Glutamatergic neuron (in vitro differentiated cells): ENCODE data around the gene JAZF1. TPM values are rescaled to one million over a fixed set of nuclear protein-coding genes. Genes with fewer than 3 reads are reported as not detected.

Experiments used
- DNase-seq: peaks from one replicate; pipeline ENCODE4 v3.0.0; 2022
- H3K27ac Mint-ChIP-seq: one replicate; pipeline ENCODE4 v1.8.0; 2020; ENCODE audit warnings: mild to moderate bottlenecking, mixed read lengths, inconsistent platforms; ENCODE audit not compliant: unreplicated experiment
- H3K27me3 Mint-ChIP-seq: one replicate; pipeline ENCODE4 v1.8.0; 2020; ENCODE audit warnings: mild to moderate bottlenecking, moderate library complexity, mixed read lengths, inconsistent platforms; ENCODE audit not compliant: unreplicated experiment
- H3K36me3 Mint-ChIP-seq: one replicate; pipeline ENCODE4 v1.8.0; 2020; ENCODE audit warnings: mild to moderate bottlenecking, mixed read lengths, inconsistent platforms; ENCODE audit not compliant: unreplicated experiment
- H3K4me1 Mint-ChIP-seq: one replicate; pipeline ENCODE4 v1.8.0; 2020; ENCODE audit warnings: mild to moderate bottlenecking, low read depth, mixed read lengths, inconsistent platforms; ENCODE audit not compliant: unreplicated experiment
- H3K4me3 Mint-ChIP-seq: one replicate; pipeline ENCODE4 v1.8.0; 2020; ENCODE audit warnings: mild to moderate bottlenecking, mixed read lengths, inconsistent platforms; ENCODE audit not compliant: unreplicated experiment
- H3K9me3 Mint-ChIP-seq: one replicate; pipeline ENCODE4 v1.8.0; 2020; ENCODE audit warnings: mild to moderate bottlenecking, moderate library complexity, mixed read lengths, inconsistent platforms; ENCODE audit not compliant: unreplicated experiment
- CTCF ChIP-seq: fragments of 200-600 bp; sonication (generic); IDR thresholded peaks from one replicate; pipeline ENCODE4 v1.5.0; 2021; ENCODE audit not compliant: partially characterized antibody, unreplicated experiment
- total RNA-seq: library from RNA; stranded (reverse); fragmentation: NEBNext Ultra II Directional; extraction: Animal tissue kit (Norgen Biotek cat#: 25700); gene quantifications from one replicate; pipeline ENCODE4 v1.2.1, GENCODE V29; 2021; ENCODE audit not compliant: unreplicated experiment

The JAZF1 gene
- total RNA-seq, 1 donor from 2014 or later = 14.1 TPM

GRCh38 chr7:27822245-27822644 lies 358.4 kb downstream of the JAZF1 start:
- Mint-ChIP-seq H3K9me3 (no peaks in the 10 kb centered on the region), H3K36me3 (no peaks in the 10 kb centered on the region), H3K4me3 (no peak overlapping the region), H3K27ac (no peak overlapping the region), H3K27me3 (peaks cover 2% of the 10 kb centered on the region), H3K4me1 (peaks cover 23% of the 10 kb centered on the region)
- TF ChIP-seq CTCF = no peak
- DNase-seq = no peak

GRCh38 chr7:27812706-27813105 lies 367.9 kb downstream of the JAZF1 start:
- TF ChIP-seq CTCF = no peak
- no peak for DNase-seq
- Mint-ChIP-seq H3K9me3 (peaks cover 4% of the 10 kb centered on the region), H3K27ac (no peak overlapping the region), H3K27me3 (no peaks in the 10 kb centered on the region), H3K36me3 (no peaks in the 10 kb centered on the region), H3K4me1 (peaks cover 15% of the 10 kb centered on the region), H3K4me3 (no peak overlapping the region)

GRCh38 chr7:27810186-27810585 lies 370.4 kb downstream of the JAZF1 start:
- no peaks in the 10 kb centered on the region for H3K9me3 Mint-ChIP-seq
- no peaks in the 10 kb centered on the region for H3K27me3 Mint-ChIP-seq
- no peak overlapping the region for H3K4me3 Mint-ChIP-seq
- H3K36me3 Mint-ChIP-seq = no peaks in the 10 kb centered on the region
- TF ChIP-seq CTCF = no peak
- peaks cover 10% of the 10 kb centered on the region for H3K4me1 Mint-ChIP-seq
- no peak overlapping the region for H3K27ac Mint-ChIP-seq
- DNase-seq = no peak

GRCh38 chr7:27808626-27809025 lies 372.0 kb downstream of the JAZF1 start:
- DNase-seq = no peak
- H3K9me3 Mint-ChIP-seq = no peaks in the 10 kb centered on the region
- H3K27me3 Mint-ChIP-seq = no peaks in the 10 kb centered on the region
- H3K27ac Mint-ChIP-seq = no peak overlapping the region
- H3K4me3 Mint-ChIP-seq = no peak overlapping the region
- TF ChIP-seq CTCF = no peak
- no peaks in the 10 kb centered on the region for H3K36me3 Mint-ChIP-seq
- peaks cover 17% of the 10 kb centered on the region for H3K4me1 Mint-ChIP-seq

- Mint-ChIP-seq H3K27ac (no peak overlapping the region), H3K36me3 (no peaks in the 10 kb centered on the region), H3K9me3 (no peaks in the 10 kb centered on the region), H3K27me3 (no peaks in the 10 kb centered on the region), H3K4me3 (no peak overlapping the region), H3K4me1 (peaks cover 24% of the 10 kb centered on the region)
- TF ChIP-seq CTCF = no peak
- DNase-seq = no peak
Observed at GRCh38 chr7:27804139-27804538, 376.5 kb downstream of the JAZF1 start.
